Measurements from ENCODE around the gene LYST. TPM values are rescaled to one million over a fixed set of nuclear protein-coding genes. Genes with fewer than 3 reads are reported as not detected.

LYST gene
- polyA plus RNA-seq, 3 donors, result 46.3 to 128 (median 67.9) TPM

DNA sequence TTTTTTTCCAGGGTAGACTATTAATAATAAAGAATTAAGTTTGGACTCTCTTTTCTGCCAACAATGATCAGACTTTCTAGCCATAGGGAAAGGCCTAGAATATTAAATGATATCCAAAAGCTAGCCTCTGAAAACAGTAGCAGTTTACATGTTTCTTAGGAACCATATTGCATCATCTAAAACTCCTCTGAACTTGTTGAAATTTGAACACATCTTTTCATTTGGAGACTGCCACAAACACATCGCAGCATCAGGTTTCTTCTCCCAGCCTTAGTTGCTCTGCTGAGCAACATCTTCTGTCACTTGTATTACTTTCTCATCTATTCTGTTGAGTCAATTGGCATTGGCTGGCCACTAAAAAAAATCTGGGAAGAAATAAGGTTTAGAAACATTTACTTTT is 153.9 kb downstream of the LYST start:
- H3K4me2 ChIP-seq (replicated peaks; ENCODE audit: extremely low read depth, low read length, poor library complexity, severe bottlenecking), result no peak overlapping the region
- peaks cover 89% of the 10 kb centered on the region for H4K20me1 ChIP-seq (ENCODE audit: insufficient read depth, low read length)
- intact Hi-C loops (cut with micrococcal nuclease), result loop anchor here (5.0 to 10.0 kb wide), 2 partner anchors 34 to 72 kb away; no protein-coding TSS in a partner anchor
- WGBS (ENCODE audit: insufficient coverage), result no CpG with 5 or more reads among the region's 1 CpG
- no peaks in the 10 kb centered on the region for H3K4me1 ChIP-seq (ENCODE audit: control insufficient read depth in 1 of 2, insufficient read depth in 2 of 2, low read length in 2 of 2)
- H3K9me3 Mint-ChIP-seq, result no peaks in the 10 kb centered on the region
- no peaks in the 10 kb centered on the region for H3K9me3 ChIP-seq (replicated peaks in 1 of 2; ENCODE audit: control insufficient read depth in 1 of 2, insufficient read depth in 1 of 2, low read length in 2 of 2)
- TF ChIP-seq, protein P1, sequence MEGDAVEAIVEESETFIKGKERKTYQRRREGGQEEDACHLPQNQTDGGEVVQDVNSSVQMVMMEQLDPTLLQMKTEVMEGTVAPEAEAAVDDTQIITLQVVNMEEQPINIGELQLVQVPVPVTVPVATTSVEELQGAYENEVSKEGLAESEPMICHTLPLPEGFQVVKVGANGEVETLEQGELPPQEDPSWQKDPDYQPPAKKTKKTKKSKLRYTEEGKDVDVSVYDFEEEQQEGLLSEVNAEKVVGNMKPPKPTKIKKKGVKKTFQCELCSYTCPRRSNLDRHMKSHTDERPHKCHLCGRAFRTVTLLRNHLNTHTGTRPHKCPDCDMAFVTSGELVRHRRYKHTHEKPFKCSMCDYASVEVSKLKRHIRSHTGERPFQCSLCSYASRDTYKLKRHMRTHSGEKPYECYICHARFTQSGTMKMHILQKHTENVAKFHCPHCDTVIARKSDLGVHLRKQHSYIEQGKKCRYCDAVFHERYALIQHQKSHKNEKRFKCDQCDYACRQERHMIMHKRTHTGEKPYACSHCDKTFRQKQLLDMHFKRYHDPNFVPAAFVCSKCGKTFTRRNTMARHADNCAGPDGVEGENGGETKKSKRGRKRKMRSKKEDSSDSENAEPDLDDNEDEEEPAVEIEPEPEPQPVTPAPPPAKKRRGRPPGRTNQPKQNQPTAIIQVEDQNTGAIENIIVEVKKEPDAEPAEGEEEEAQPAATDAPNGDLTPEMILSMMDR (IDR thresholded peaks at IDR 0.05), result no peak
- no peaks in the 10 kb centered on the region for H3K27me3 ChIP-seq (ENCODE audit: control insufficient read depth in 2 of 2, insufficient read depth in 2 of 2, low read length in 2 of 2)
- no peaks in the 10 kb centered on the region for H3K27me3 Mint-ChIP-seq (ENCODE audit: low read depth in 3 of 3)
- no peak overlapping the region for H3K4me3 ChIP-seq (replicated peaks in 1 of 3; ENCODE audit: low read depth in 2 of 3, low read length in 3 of 3)
- H3K79me2 ChIP-seq (ENCODE audit: insufficient read depth, low read length), result peaks cover 40% of the 10 kb centered on the region
- peaks cover 78 to 89% of the 10 kb centered on the region in 2 donors for H3K36me3 Mint-ChIP-seq
- H3K36me3 ChIP-seq (replicated peaks in 1 of 2; ENCODE audit: control insufficient read depth in 1 of 2, insufficient read depth in 2 of 2, low read length in 2 of 2), result peaks cover 95 to 97% of the 10 kb centered on the region in 2 donors
- H3K27ac ChIP-seq (ENCODE audit: low read depth in 1 of 2, low read length in 2 of 2), result peak overlapping the region in 1 of 2 donors; percentile 28
- no peak overlapping the region for H3K9ac ChIP-seq (ENCODE audit: insufficient read depth, low read length, poor library complexity, severe bottlenecking)
- no peak overlapping the region for H2AFZ ChIP-seq (ENCODE audit: insufficient read depth, low read depth, low read length, poor library complexity, severe bottlenecking)
- peak overlapping the region in 2 of 7 donors; percentile 3 to 46 for H3K27ac Mint-ChIP-seq
- H3K4me3 Mint-ChIP-seq, result no peak overlapping the region
- no peaks in the 10 kb centered on the region for H3K4me1 Mint-ChIP-seq
- no peak for DNase-seq

DNA sequence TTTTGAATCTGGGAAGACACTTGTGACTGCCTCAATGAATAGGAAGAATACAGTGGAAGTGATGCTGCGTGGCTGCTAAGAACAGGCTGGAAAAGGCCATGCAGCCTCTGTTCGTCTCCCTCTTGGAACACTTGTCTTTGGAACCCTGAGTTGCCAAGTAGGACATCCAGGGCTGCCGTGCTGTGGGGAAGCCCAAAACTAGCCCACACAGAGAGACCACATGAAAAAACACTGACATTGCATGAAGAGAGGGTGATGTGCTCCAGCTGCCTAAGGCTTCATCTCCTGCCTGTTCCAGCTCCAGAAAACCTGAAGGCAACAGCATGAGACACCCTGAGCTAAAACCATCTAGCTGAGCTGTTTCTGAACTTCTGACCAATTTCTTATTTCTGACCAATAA is 156.0 kb downstream of the LYST start:
- Mint-ChIP-seq H3K4me3 (no peak overlapping the region), H3K27me3 (ENCODE audit: low read depth in 3 of 3) (no peaks in the 10 kb centered on the region), H3K4me1 (no peaks in the 10 kb centered on the region), H3K9me3 (no peaks in the 10 kb centered on the region), H3K36me3 (peaks cover 77 to 88% of the 10 kb centered on the region in 2 donors), H3K27ac (peak overlapping the region in 3 of 7 donors; percentile 40 to 63 (median 42))
- Histone ChIP-seq H3K4me1 (ENCODE audit: control insufficient read depth in 1 of 2, insufficient read depth in 2 of 2, low read length in 2 of 2) (no peaks in the 10 kb centered on the region), H3K4me2 (replicated peaks; ENCODE audit: extremely low read depth, low read length, poor library complexity, severe bottlenecking) (no peak overlapping the region), H3K79me2 (ENCODE audit: insufficient read depth, low read length) (peaks cover 46% of the 10 kb centered on the region), H2AFZ (ENCODE audit: insufficient read depth, low read depth, low read length, poor library complexity, severe bottlenecking) (no peak overlapping the region), H3K9me3 (replicated peaks in 1 of 2; ENCODE audit: control insufficient read depth in 1 of 2, insufficient read depth in 1 of 2, low read length in 2 of 2) (no peaks in the 10 kb centered on the region), H4K20me1 (ENCODE audit: insufficient read depth, low read length) (peaks cover 90% of the 10 kb centered on the region), H3K27ac (ENCODE audit: low read depth in 1 of 2, low read length in 2 of 2) (no peak overlapping the region), H3K27me3 (ENCODE audit: control insufficient read depth in 2 of 2, insufficient read depth in 2 of 2, low read length in 2 of 2) (no peaks in the 10 kb centered on the region), H3K36me3 (replicated peaks in 1 of 2; ENCODE audit: control insufficient read depth in 1 of 2, insufficient read depth in 2 of 2, low read length in 2 of 2) (peaks cover 96 to 97% of the 10 kb centered on the region in 2 donors), H3K9ac (ENCODE audit: insufficient read depth, low read length, poor library complexity, severe bottlenecking) (no peak overlapping the region), H3K4me3 (replicated peaks in 1 of 3; ENCODE audit: low read depth in 2 of 3, low read length in 3 of 3) (no peak overlapping the region)
- no peak for DNase-seq
- TF ChIP-seq, protein P1 (IDR thresholded peaks at IDR 0.05), result no peak
- intact Hi-C loops (cut with micrococcal nuclease), result loop anchor here (5.0 to 10.0 kb wide), 2 partner anchors 37 to 74 kb away; no protein-coding TSS in a partner anchor
- 100% methylated on average over 3 of the region's 3 CpGs for WGBS (ENCODE audit: insufficient coverage)

Measured in CD14-positive monocyte (primary cell).